GM12891 (cell line): ENCODE results near the gene TEX28.

ENCODE experiments used
- POLR2A ChIP-seq: IDR thresholded peaks from 2 replicates; pipeline ENCODE4 v1.6.1; 2011; ENCODE audit warnings: low read depth, low read length, control low read depth
- POLR2AphosphoS5 ChIP-seq: IDR thresholded peaks from 2 replicates; pipeline ENCODE4 v1.6.1; 2011; ENCODE audit warnings: low read depth, low read length, control low read depth
- SPI1 ChIP-seq: IDR thresholded peaks from 2 replicates; pipeline ENCODE4 v1.6.1; 2011; ENCODE audit warnings: low read depth, low read length, control low read depth
- TAF1 ChIP-seq: IDR thresholded peaks from 2 replicates; pipeline ENCODE4 v1.6.1; 2011; ENCODE audit warnings: low read depth, low read length, control low read depth

DNA sequence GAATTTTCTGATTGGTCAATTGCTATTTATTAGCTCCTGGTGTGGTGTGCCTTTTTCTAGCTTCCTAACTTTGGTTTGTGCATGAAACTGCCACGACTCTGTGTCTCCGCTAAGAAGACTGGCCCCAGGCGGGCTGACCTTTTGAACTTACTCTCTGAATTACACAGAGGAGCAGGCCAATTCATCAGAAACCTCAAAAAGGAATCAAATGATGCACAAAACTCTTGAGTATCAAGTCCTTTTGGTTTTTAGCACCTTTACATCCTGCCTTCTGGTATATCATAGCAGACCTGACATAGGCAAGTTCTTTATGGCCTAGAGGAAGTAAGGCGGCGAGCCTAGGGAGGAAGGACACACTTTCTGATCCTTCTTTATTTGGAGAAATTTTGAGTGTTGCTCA, 18.2 kb upstream of the TEX28 start:
- no peak for TF ChIP-seq POLR2A
- TF ChIP-seq POLR2AphosphoS5: no peak
- no peak for TF ChIP-seq TAF1
- no peak for TF ChIP-seq SPI1
